HG02623 (cell line): ENCODE data around the gene ABCF3.
A peak's percentile ranks its signal among the peaks of the same experiment; 100 is the strongest.

Source experiments
- ATAC-seq: cut with Tn5 transposase; IDR thresholded peaks from one replicate; pipeline ENCODE4 v1.9.1; 2021; ENCODE audit warnings: moderate library complexity; ENCODE audit not compliant: unreplicated experiment

The ABCF3 gene

GRCh38 chr3:184185461-184186183 is 377 bp upstream of the ABCF3 start:
- peak; percentile 91 for ATAC-seq

DNA sequence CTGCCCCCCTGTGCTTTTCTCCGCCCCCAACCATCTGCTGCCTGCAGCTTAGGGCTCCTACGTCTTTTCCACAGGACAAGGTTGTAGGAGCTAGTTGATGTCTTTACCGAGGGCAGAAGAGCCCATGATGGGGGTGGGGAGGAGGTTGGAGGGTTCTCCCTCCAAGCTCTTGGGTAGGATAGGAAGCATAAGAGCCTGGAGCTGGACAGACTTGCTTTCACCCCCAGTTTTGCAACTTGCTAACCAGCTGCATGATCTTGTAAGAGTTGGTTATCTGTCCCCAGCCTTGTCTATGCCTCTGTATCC is 856 bp downstream of the ABCF3 start:
- ATAC-seq, result no peak

DNA sequence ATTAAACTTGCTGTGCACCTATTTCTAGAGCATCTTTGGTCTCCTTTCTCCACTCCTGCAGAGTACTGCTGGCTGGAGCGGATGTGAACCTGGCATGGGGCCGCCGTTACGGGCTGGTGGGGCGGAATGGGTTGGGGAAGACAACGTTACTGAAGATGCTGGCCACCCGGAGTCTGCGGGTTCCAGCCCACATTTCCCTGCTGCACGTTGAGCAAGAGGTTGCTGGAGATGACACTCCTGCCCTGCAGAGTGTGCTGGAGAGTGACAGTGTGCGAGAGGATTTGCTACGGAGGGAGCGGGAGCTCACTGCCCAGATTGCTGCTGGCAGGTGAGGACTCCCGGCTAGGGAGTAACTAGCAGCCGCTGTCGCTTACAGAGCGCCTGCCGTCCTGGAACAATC is 2.1 kb downstream of the ABCF3 start:
- ATAC-seq, result no peak

DNA sequence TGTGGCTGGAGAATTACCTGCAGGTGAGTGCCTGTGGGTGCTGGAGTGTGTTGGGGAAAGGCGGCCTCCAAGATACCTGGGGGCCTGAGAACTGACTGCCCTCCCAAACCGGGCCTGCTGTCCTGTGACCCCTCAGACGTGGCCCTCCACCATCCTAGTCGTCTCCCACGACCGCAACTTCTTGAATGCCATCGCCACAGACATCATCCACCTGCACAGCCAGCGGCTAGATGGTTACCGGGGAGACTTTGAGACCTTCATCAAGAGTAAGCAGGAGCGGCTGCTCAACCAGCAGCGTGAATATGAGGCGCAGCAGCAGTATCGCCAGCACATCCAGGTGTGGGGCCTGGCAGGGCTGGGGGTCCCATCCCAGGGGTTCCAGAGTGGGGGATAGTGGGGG is 3.4 kb downstream of the ABCF3 start:
- ATAC-seq, result no peak

- ATAC-seq, result no peak
Measured at GRCh38 chr3:184192889-184193288, 6.9 kb downstream of the ABCF3 start.

DNA sequence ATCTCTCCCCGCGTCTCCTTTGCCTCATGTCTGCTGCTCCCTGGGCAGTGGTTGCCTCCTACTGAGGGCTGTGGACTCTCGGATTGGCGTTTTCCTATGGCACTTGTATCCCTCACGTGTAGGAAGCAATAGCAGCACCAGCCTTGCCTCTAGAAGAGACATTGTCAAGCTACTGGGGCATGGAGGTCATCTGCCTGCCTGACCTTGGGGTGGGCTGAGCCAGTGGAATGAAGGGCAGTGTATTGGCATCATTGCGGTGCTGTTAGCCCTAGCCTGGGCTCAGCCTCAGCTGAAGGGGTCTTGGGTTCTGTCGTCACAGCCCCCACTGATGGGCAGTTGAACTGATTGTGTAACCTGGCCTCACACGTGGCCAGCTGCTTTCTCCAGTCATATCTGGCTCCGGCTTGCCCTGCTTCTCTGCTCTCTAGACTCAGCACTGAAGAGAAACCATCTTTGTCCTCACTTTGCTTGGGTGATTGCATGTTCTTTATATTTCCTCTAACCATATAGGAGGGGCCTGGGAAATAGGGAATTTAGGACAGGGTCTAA is 8.1 kb downstream of the ABCF3 start:
- ATAC-seq, result no peak

DNA sequence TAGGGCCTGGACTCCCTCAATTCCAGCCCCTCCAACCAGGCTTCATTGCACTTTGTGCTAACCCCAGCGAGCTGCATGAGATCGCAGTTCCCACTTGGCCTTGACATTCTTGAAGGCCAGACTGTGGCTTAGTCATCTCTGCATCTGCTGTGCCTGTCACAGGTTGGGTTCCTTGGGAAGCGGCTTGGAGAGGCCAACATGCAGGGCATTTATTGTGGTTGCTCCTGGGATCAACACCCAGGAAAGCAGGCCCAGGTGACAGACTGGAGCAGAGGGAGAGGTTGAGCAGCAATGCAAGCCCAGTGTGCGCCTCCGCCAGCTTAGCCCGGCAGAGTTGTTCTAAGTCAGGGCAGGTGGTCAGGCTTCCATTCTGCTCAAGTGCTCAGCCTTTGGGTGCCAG is 10.5 kb downstream of the ABCF3 start:
- no peak for ATAC-seq

DNA sequence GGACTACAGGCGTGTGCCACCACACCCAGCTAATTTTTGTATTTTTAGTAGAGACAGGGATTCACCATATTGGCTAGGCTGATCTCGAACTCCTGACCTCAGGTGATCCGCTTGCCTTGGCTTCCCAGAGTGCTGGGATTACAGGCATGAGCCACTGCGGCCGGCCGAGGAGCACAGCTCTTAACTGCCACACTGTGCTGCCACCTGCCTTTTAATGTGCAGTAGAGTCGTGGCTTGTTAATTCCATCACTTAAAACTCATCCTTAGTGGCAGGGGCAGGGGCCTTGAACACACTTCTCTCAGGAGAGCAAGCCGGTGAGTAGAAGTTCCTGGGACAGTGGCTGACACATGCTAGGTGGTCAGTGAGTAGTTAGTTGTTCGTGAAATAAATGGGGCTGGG is 12.5 kb downstream of the ABCF3 start:
- no peak for ATAC-seq

DNA sequence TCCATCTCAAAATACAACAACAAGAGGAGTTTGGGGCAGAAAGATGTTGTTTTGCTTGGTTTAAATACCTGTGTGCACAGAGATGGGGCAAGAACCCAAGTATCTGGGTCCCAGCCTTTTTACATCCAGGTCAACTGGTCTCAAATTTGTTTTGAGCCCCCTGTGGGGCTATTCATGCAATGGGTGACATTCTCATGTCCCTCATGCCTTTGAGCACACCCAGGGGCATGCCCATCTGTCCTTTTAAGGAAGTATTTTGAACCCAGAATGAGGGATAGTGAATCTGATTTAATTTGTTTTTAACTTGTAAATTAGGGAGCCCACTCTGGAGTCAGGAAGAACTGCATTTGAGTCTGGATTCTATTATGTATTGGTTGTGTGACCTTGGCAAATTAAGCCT is 14.8 kb downstream of the ABCF3 start:
- ATAC-seq, result no peak

- ATAC-seq, result no peak
Measured at GRCh38 chr3:184203526-184203925, 17.5 kb downstream of the ABCF3 start.

- ATAC-seq, result no peak
Measured at GRCh38 chr3:184209146-184209923, 23.3 kb downstream of the ABCF3 start.

GRCh38 chr3:184211297-184211696 is 25.3 kb downstream of the ABCF3 start:
- no peak for ATAC-seq

DNA sequence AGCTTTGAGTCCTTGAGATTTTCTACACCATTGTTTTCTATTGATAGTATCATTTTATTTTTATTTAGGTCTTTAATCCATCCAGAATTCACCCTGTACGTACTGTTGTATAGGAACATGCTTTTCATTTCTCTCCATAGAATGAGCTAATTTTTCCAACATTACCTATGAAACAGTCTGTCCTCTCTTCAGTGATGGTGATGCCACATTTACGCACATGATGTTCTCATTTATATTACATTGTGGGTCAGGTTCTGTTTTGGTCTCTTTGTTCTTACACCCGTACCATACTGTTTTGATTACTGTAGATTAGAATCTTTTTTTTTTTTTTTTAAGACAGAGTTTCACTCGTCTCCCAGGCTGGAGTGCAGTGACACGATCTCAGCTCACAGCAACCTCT is 25.7 kb downstream of the ABCF3 start:
- no peak for ATAC-seq

- no peak for ATAC-seq
Measured at GRCh38 chr3:184218814-184219213, 32.8 kb downstream of the ABCF3 start.

GRCh38 chr3:184222521-184222920 is 36.5 kb downstream of the ABCF3 start:
- ATAC-seq, result no peak

GRCh38 chr3:184223946-184224345 is 37.9 kb downstream of the ABCF3 start:
- no peak for ATAC-seq

- no peak for ATAC-seq
Measured at GRCh38 chr3:184227481-184227935, 41.5 kb downstream of the ABCF3 start.

GRCh38 chr3:184228376-184229137 is 42.6 kb downstream of the ABCF3 start:
- no peak for ATAC-seq

- peak; percentile 53 for ATAC-seq
Measured at GRCh38 chr3:184229394-184230080, 43.5 kb downstream of the ABCF3 start, which contains the start of gene VWA5B2. Gene VWA5B2, plus strand, starts transcription at chr3:184229585. Its CDS starts 944 bp downstream, at chr3:184230529.

GRCh38 chr3:184230081-184230602 is 44.1 kb downstream of the ABCF3 start:
- ATAC-seq, result no peak
